ENCODE results near the gene AIM2.
A peak's percentile ranks its signal among the peaks of the same experiment; 100 is the strongest.

The AIM2 gene

GRCh38 chr1:159014851-159015250 lies 61.7 kb downstream of the AIM2 start:
- no peak for DNase-seq

GRCh38 chr1:159014003-159014571 lies 62.5 kb downstream of the AIM2 start:
- DNase-seq: no peak

DNA sequence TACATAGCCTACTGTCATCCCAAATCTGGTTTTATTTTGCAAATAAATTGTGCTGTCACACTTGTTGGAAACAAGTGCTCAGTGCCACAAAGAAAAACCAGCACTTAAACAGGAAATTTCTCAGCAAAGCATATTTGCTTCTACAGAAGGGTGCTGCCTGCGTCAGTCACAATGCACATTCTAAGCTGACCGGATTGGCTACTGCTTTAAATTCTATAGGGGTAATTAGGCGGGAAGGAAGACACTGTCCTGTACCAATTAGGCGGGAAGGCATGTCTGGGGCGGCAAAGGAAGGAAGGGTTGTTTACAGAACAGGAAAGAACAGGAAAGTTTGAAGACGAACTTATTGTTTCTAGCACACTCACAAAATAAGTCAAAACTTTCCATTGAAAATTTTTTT lies 64.1 kb downstream of the AIM2 start:
- DNase-seq: peak; percentile 59
